Vagina (tissue), 2 donors: ENCODE data around the gene AGRN. TPM values are rescaled to one million over a fixed set of nuclear protein-coding genes. Genes with fewer than 3 reads are reported as not detected.

Source experiments
- DNase-seq, 2 donors: peaks; one replicate each; pipeline ENCODE4 v3.0.0-alpha.2; 2017; ENCODE audit errors: extremely low spot score in 2 of 2
- H3K27ac ChIP-seq: fragments of 200-600 bp; sonication (generic); one replicate; pipeline ENCODE4 v1.5.1; 2019
- H3K27me3 ChIP-seq: fragments of 200-600 bp; sonication (generic); one replicate; pipeline ENCODE4 v1.5.1; 2019
- H3K36me3 ChIP-seq, 2 donors: fragments of 200-600 bp; sonication (generic); one replicate each; pipeline ENCODE4 v1.5.1; 2017 to 2019
- H3K4me1 ChIP-seq: fragments of 200-600 bp; sonication (generic); one replicate; pipeline ENCODE4 v1.5.1; 2019
- H3K4me3 ChIP-seq, 2 donors: fragments of 200-600 bp; sonication (generic); 1 replicate in 1 of 2; 2 replicates in 1 of 2; pipeline ENCODE4 v1.5.1; 2016 to 2019
- H3K9me3 ChIP-seq: fragments of 200-600 bp; sonication (generic); one replicate; pipeline ENCODE4 v1.5.1; 2019
- CTCF ChIP-seq, 3 experiments: fragments of 450-650 bp in 2 of 3; fragments of 200-600 bp in 1 of 3; sonication (generic) in 1 of 3; IDR thresholded peaks; one replicate each; pipeline ENCODE4 v1.5.1; 2017 to 2019; ENCODE audit warnings: antibody characterized with exemption in 3 of 3, mild to moderate bottlenecking in 2 of 3, moderate library complexity in 2 of 3
- POLR2A ChIP-seq, 2 donors: fragments of 450-650 bp; IDR thresholded peaks; one replicate each; pipeline ENCODE4 v1.6.1; 2017; ENCODE audit warnings: antibody characterized with exemption in 2 of 2, mild to moderate bottlenecking in 2 of 2, moderate library complexity in 2 of 2
- POLR2AphosphoS5 ChIP-seq, 2 donors: sonication (generic); formaldehyde crosslinking; IDR thresholded peaks; one replicate each; pipeline ENCODE4 v1.9.0; 2017; ENCODE audit warnings: antibody characterized with exemption in 2 of 2, mild to moderate bottlenecking in 2 of 2, low read depth in 1 of 2; ENCODE audit not compliant: insufficient read depth in 1 of 2
- intact Hi-C: fragments of 100-400 bp; cut with DNase I; formaldehyde crosslinking; loops from one replicate; pipeline ENCODE4 v1.15.1; 2023
- total RNA-seq: library from RNA; depleted of rRNA; stranded (reverse); fragments of >200 nt; gene quantifications from one replicate; pipeline ENCODE4 v1.2.3, GENCODE V29; 2016

The AGRN gene
- total RNA-seq, 1 donor from 2014 or later, result 25.5 TPM

- no peak for TF ChIP-seq CTCF (IDR thresholded peaks at IDR 0.05)
- TF ChIP-seq POLR2AphosphoS5 (IDR thresholded peaks at IDR 0.05; ENCODE audit: insufficient read depth in 1 of 2, low read depth in 1 of 2), result peak in 1 of 2 donors; percentile 64
- no peak for TF ChIP-seq POLR2A (IDR thresholded peaks at IDR 0.05)
- Histone ChIP-seq H3K27ac (peak overlapping the region; percentile 46), H3K27me3 (no peaks in the 10 kb centered on the region), H3K9me3 (no peaks in the 10 kb centered on the region), H3K4me3 (peak overlapping the region; percentile 35 to 37), H3K4me1 (peaks cover 13% of the 10 kb centered on the region), H3K36me3 (no peaks in the 10 kb centered on the region)
- intact Hi-C loops, result no loop called here
- no peak for DNase-seq
These were observed 59.6 kb downstream of the AGRN start for GRCh38 chr1:1079408-1080121.

- Histone ChIP-seq H3K9me3 (no peaks in the 10 kb centered on the region), H3K36me3 (no peaks in the 10 kb centered on the region), H3K4me3 (peak overlapping the region; percentile 35 to 37), H3K27ac (peak overlapping the region; percentile 46), H3K27me3 (no peaks in the 10 kb centered on the region), H3K4me1 (peaks cover 13% of the 10 kb centered on the region)
- TF ChIP-seq POLR2AphosphoS5 (IDR thresholded peaks at IDR 0.05; ENCODE audit: insufficient read depth in 1 of 2, low read depth in 1 of 2) (peak in 1 of 2 donors; percentile 37), POLR2A (IDR thresholded peaks at IDR 0.05) (no peak)
- intact Hi-C loops, result no loop called here
- DNase-seq, result no peak
These were observed 60.3 kb downstream of the AGRN start for GRCh38 chr1:1080122-1080757.

GRCh38 chr1:1080951-1081310, 61.0 kb downstream of the AGRN start:
- TF ChIP-seq POLR2A (IDR thresholded peaks at IDR 0.05) (no peak), POLR2AphosphoS5 (IDR thresholded peaks at IDR 0.05; ENCODE audit: insufficient read depth in 1 of 2, low read depth in 1 of 2) (no peak), CTCF (IDR thresholded peaks at IDR 0.05) (no peak)
- Histone ChIP-seq H3K9me3 (no peaks in the 10 kb centered on the region), H3K4me1 (peaks cover 13% of the 10 kb centered on the region), H3K27me3 (no peaks in the 10 kb centered on the region), H3K27ac (no peak overlapping the region), H3K36me3 (no peaks in the 10 kb centered on the region), H3K4me3 (no peak overlapping the region)
- intact Hi-C loops, result no loop called here
- DNase-seq, result no peak

GRCh38 chr1:1081311-1082238, 61.7 kb downstream of the AGRN start:
- intact Hi-C loops, result no loop called here
- no peak overlapping the region for H3K27ac ChIP-seq
- H3K4me1 ChIP-seq, result peaks cover 13% of the 10 kb centered on the region
- TF ChIP-seq CTCF (IDR thresholded peaks at IDR 0.05) (no peak), POLR2AphosphoS5 (IDR thresholded peaks at IDR 0.05; ENCODE audit: insufficient read depth in 1 of 2, low read depth in 1 of 2) (no peak), POLR2A (IDR thresholded peaks at IDR 0.05) (no peak)
- no peaks in the 10 kb centered on the region for H3K9me3 ChIP-seq
- no peaks in the 10 kb centered on the region for H3K36me3 ChIP-seq
- no peak overlapping the region for H3K4me3 ChIP-seq
- H3K27me3 ChIP-seq, result no peaks in the 10 kb centered on the region
- DNase-seq, result no peak

- DNase-seq, result no peak
These were observed 62.4 kb downstream of the AGRN start for GRCh38 chr1:1082239-1082775.

More at GRCh38 chr1:1082239-1082775, 62.4 kb downstream of the AGRN start:
- intact Hi-C loops, result no loop called here
- Histone ChIP-seq H3K36me3 (no peaks in the 10 kb centered on the region), H3K4me1 (peaks cover 13% of the 10 kb centered on the region), H3K27ac (no peak overlapping the region), H3K4me3 (no peak overlapping the region), H3K9me3 (no peaks in the 10 kb centered on the region), H3K27me3 (no peaks in the 10 kb centered on the region)
- TF ChIP-seq CTCF (IDR thresholded peaks at IDR 0.05) (no peak), POLR2A (IDR thresholded peaks at IDR 0.05) (no peak), POLR2AphosphoS5 (IDR thresholded peaks at IDR 0.05; ENCODE audit: insufficient read depth in 1 of 2, low read depth in 1 of 2) (no peak)
